Measurements from ENCODE around the gene TMEM14A. TPM values are rescaled to one million over a fixed set of nuclear protein-coding genes. Genes with fewer than 3 reads are reported as not detected.
"Not testable (repeated sequence)": the region's sequence is repeated elsewhere in the genome, so short reads cannot be mapped to it uniquely, and the experiment has no call there.

Gene TMEM14A
- total RNA-seq, 1 experiment from 2014 or later: 108 TPM

- no peak for DNase-seq (ENCODE audit: low spot score)
Observed at GRCh38 chr6:52696418-52696817, 25.5 kb downstream of the TMEM14A start.

GRCh38 chr6:52697903-52698302 lies 27.0 kb downstream of the TMEM14A start:
- no peak for DNase-seq (ENCODE audit: low spot score)

DNA sequence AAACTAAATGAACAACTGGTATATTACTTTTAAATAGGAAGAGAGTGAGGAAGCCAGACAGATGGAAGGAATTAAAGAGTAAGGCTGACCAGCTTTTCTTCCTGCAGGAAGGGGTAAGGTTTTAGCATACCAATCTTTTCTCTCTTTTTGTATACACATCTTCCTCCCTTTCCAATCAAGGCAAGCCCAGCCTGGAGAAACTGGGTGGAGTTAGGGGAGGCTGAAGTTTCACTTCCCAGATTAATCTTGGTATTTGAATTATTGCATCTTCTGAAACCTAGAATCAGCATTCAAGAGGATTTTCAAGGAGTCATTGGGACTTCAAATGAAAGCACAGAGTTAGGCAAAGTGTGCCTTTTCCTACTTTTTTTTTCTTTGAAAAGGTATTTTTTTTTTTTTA lies 33.1 kb downstream of the TMEM14A start:
- no peak for DNase-seq (ENCODE audit: low spot score)

DNA sequence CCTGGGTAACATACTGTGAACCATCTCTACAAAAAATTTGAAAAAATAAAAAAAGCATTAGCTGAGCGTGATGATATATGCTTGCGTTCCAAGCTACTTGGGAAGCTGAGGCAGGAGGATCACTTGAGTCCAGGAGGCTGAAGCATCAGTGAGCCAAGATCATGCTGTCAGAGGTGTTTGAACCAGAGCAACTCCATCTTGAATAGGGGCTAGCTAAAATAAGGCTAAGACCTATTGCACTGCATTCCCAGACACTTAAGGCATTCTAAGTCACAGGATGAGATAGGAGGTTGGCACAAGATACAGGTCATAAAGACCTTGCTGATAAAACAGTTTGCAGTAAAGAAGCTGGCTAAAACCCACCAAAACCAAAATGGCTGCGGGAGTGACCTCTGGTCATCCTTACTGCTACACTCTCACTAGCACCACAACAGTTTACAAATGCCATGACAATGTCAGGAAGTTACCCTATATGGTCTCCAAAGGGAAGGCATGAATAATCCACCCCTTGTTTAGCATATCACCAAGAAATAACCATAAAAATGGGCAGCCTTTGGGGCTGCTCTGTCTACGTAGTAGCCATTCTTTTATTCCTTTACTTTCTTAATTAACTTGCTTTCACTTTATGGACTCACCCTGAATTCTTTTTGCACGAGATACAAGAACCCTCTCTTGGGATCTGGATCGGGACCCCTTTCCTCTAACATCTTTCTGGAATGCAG lies 34.0 kb downstream of the TMEM14A start:
- not testable (repeated sequence) for DNase-seq (ENCODE audit: low spot score)

GRCh38 chr6:52706001-52706400 lies 35.1 kb downstream of the TMEM14A start:
- DNase-seq (ENCODE audit: low spot score): no peak

DNA sequence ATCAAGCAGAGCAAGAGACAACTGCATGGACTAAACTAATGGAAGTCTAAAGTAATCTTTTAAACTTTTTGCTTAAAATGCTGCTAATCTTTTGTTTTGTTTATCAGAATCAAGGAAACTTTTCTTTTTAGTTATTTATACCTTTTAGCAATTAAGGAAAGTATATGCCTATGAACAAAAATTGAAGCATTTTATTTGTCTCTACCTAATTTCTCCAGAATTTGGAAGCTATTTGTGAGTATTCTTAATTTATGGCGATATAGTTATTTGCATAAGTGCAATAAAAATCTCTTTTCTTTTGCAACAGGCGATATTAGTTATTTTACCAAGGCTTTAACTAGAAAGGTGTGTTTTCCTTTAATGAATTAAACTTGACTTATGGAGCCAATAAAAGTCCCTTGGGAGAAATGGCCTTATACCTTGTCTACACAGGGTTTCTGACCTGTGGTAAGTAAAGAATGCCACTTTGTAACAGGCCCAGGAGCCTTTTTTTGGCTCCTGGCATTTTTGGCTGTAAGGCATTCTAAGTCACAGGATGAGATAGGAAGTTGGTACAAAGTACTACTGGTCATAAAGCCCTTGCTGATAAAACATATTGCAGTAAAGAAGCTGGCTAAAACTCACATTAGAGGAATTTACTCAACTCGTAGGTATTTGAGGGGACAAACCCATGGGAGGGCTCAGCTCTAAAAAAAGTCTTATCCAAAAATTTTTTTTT lies 37.2 kb downstream of the TMEM14A start:
- no peak for DNase-seq (ENCODE audit: low spot score)

- DNase-seq (ENCODE audit: low spot score): no peak
Observed at GRCh38 chr6:52712136-52712535, 41.2 kb downstream of the TMEM14A start.

GRCh38 chr6:52714761-52715160 lies 43.8 kb downstream of the TMEM14A start:
- DNase-seq (ENCODE audit: low spot score): not testable (repeated sequence)

DNA sequence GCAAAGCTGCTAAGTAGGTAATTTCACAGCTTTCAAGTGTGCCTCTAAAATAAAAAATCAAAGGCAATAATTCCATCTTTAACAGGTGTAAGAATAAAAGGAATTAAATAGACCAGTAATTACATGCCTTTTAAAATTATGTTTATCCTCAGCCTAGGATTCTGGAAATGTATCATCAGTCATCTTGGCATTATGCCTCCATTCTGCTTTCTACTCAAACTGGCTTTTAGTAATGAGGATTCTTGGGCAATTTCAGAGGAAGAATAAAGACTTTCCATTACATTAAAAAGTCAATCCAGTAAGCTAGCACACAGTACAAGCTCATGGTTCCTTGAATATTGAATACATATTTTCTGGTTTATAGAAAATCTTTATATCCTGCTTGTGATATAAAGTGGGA lies 47.6 kb downstream of the TMEM14A start:
- no peak for DNase-seq (ENCODE audit: low spot score)

DNA sequence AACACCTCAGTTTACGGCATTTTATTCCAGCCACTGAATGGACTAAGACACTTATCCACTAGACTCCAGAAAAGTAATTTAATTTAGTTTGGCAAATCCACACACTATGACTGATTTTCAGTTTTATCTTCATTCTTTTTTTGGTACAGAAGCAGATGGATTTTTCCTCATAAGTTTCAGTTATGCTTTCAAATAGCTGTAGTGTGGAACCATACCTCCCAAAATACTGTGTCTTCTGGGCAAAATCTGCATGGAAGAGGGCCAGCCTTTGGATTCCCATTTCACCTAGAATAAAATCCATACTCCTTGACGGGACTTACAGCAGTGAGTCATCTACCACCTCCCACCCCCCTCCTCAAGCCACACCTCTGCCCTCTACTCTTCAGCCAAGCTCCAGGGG lies 49.4 kb downstream of the TMEM14A start:
- no peak for DNase-seq (ENCODE audit: low spot score)

DNA sequence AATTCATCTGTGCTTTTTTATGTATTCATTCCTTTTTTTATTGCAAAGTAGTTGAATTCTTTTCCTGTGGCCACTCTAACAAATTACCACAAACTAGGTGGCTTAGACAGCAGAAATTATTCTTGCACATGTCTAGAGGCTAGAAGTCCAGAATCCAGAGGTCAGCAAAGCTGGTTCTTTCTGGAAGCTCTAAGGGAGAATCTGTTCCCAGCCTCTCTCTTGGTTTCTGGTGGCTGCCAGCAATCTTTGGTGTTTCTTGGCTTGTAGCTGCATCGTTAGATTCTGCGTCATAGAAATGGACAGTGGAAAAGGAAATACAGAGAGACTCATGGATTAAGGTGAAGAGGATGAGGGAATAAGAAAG lies 53.1 kb downstream of the TMEM14A start:
- DNase-seq (ENCODE audit: low spot score): peak; percentile 16

GRCh38 chr6:52724406-52725121 lies 53.7 kb downstream of the TMEM14A start:
- peak; percentile 46 for DNase-seq (ENCODE audit: low spot score)

DNA sequence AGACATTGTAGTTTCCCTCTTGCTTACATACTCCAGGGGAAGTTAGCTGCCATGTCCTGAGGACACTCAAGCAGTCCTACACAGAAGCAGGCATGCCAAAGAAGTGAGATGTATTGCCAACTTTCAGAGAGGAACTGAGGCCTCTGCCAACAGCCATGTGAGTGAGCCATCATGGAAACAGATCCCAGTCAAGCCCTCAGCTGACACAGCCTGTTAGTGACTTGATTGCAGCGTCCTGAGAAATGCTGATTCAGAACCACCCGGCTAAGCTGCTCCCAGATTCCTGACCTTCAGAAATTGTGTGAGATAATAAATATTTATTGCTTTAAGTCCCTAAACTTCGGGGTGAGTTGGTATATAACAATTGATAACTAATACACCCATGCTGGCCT lies 54.2 kb downstream of the TMEM14A start:
- no peak for DNase-seq (ENCODE audit: low spot score)

DNA sequence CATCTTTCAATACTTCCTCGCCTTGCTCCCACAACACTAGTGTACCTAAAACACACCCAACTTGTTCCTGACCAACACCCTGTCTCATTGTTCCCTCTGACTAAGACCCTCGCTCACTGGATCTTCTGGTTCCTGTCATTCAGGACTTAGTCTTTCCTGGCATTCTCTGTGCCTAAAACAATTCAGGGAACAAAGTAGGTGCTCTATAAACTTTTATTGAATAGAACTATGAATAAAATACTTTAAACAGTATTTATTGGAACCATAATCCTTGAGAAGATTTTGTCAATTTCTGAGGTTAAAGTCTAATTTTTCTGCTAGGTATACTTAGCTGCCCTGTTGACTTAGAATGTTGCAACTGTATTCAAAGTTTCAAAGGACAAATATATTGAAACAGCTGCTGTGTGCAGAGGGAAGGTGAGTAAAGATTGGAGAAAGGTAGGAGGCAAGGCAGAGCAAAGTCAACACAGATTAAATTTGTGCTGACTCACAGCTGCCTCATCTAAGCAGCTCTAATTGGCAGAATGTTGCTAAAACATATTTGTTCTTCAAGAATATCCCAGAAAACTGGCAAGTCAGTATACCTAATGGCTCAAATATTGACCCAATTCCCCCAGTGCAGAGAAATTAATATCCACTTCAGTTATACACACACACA lies 54.8 kb downstream of the TMEM14A start:
- DNase-seq (ENCODE audit: low spot score): no peak

- no peak for DNase-seq (ENCODE audit: low spot score)
Observed at GRCh38 chr6:52726193-52726542, 55.3 kb downstream of the TMEM14A start.

DNA sequence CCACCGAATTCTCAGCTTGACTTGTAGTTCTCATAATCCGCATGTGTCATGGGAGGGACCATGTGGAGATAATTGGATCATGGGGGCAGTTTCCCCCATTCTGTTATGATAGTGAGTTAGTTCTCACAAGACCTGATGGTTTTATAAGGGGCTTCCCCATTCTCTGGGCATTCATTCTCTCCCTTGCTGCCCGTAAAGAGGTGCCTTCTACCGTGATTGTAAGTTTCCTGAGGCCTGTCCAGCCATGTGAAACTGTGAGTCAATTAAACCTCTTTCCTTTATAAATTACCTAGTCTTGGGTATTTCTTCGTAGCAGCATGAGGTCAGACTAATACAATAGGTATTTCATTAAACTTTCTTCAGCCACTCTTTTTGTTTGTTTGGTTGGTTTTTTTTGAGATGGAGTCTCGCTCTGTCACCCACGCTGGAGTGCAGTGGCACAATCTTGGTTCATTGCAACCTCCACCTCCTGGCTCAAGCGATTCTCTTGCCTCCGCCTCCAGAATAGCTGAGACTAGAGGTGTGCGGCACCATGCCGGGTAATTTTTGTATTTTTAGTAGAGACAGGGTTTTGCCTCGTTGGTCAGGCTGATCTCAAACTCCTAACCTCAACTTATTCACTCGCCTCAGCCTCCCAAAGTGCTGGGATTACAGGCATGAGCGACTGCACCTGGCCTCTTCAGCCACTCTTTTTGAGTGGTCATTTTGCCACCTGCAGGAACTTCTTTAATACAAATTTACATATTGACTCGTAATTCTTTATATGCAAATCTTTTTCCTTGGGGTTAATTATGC lies 56.0 kb downstream of the TMEM14A start:
- DNase-seq (ENCODE audit: low spot score): no peak

DNA sequence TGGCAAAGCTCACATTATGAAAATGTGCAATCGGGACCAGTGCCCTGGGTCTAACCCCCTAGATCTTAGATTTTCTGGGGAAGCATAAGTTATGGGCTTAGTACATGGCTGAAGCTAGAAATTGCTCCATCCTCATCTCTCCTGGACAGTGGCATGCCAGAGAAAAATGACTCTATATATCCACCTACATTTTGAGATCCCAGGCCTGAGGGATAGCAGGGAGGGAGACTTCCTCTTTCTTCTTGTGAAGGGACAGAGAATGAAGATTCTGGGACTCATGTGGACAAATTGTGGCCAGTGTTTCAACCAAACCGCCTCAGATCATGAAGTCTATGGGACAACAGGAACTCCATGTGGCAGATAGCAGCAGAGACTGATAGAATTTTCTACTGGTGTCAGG lies 57.0 kb downstream of the TMEM14A start:
- no peak for DNase-seq (ENCODE audit: low spot score)

GRCh38 chr6:52728394-52728793 lies 57.5 kb downstream of the TMEM14A start:
- no peak for DNase-seq (ENCODE audit: low spot score)

GRCh38 chr6:52729576-52729975 lies 58.7 kb downstream of the TMEM14A start:
- DNase-seq (ENCODE audit: low spot score): no peak

GRCh38 chr6:52731719-52732118 lies 60.8 kb downstream of the TMEM14A start:
- no peak for DNase-seq (ENCODE audit: low spot score)

DNA sequence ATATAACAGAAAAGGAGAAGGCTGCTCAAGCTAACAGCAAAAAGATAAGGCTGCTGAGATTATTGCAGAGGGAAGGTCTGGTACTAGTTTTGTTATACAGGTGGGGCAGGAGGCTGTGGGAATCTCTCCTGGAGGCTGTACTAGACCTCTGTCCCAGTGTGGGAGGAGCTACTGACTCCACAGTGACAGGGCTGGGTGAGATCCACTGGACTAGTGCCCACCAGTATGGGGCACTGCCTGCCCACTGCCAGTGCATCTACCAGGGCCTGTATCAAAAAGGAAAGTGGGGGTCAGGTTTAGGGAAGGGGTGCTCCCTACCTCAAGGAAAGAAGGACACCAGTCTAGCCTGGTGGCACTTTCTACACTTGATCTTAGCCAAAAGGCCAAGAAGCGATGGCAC lies 62.3 kb downstream of the TMEM14A start:
- DNase-seq (ENCODE audit: low spot score): no peak

- DNase-seq (ENCODE audit: low spot score): no peak
Observed at GRCh38 chr6:52734072-52734471, 63.2 kb downstream of the TMEM14A start.
